ENCODE results near the gene TBCE.

GRCh38 chr1:235319255-235319654, 48.0 kb upstream of the TBCE start:
- no peak for TF ChIP-seq CTCF (IDR thresholded peaks at IDR 0.05; ENCODE audit: poor library complexity, severe bottlenecking)
- TF ChIP-seq EZH2 (IDR thresholded peaks at IDR 0.05; ENCODE audit: borderline replicate concordance, insufficient read depth, low read length, poor library complexity, severe bottlenecking) = no peak
- no peak for TF ChIP-seq POLR2AphosphoS5 (IDR thresholded peaks at IDR 0.05)
- no peak for TF ChIP-seq MXI1 (conservative IDR thresholded peaks at IDR 0.05; ENCODE audit: poor library complexity, severe bottlenecking)
- TF ChIP-seq RAD21 (conservative IDR thresholded peaks at IDR 0.05) = no peak

Data from neural cell (in vitro differentiated cells).